Measurements from ENCODE around the gene SCN5A.

DNA sequence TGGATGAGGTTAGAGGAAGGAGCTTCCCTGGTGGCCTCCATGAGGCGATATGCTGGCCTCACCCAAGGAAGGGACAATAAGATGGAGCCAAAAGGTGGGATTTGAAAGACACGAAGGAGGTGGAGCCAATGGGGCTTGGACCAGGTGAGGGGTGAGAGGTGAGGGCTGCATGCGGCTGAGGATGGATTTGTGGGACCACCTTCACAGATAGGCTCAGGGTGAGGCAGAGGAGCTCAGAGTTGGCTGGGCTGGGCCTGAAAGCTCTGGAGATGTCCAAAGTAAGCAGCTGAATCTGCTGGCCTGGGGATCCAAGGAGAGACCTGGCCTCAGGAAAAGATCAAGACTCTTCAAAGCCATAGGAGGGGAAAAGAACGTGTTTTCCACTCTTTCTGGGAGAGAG lies 103.5 kb downstream of the SCN5A start:
- TF ChIP-seq, protein P1, sequence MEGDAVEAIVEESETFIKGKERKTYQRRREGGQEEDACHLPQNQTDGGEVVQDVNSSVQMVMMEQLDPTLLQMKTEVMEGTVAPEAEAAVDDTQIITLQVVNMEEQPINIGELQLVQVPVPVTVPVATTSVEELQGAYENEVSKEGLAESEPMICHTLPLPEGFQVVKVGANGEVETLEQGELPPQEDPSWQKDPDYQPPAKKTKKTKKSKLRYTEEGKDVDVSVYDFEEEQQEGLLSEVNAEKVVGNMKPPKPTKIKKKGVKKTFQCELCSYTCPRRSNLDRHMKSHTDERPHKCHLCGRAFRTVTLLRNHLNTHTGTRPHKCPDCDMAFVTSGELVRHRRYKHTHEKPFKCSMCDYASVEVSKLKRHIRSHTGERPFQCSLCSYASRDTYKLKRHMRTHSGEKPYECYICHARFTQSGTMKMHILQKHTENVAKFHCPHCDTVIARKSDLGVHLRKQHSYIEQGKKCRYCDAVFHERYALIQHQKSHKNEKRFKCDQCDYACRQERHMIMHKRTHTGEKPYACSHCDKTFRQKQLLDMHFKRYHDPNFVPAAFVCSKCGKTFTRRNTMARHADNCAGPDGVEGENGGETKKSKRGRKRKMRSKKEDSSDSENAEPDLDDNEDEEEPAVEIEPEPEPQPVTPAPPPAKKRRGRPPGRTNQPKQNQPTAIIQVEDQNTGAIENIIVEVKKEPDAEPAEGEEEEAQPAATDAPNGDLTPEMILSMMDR (IDR thresholded peaks at IDR 0.05 in 8 of 11, conservative IDR thresholded peaks at IDR 0.05 in 3 of 11), result no peak
- TF ChIP-seq POLR2AphosphoS5 (IDR thresholded peaks at IDR 0.05), result no peak
